HEK293 (cell line): ENCODE results near the gene ATF6B.

ENCODE experiments used
- MEIS1 ChIP-seq: sonication (generic); formaldehyde crosslinking; IDR thresholded peaks from 2 replicates; pipeline ENCODE4 v1.8.1; 2022; ENCODE audit warnings: missing genetic modification reagents, mild to moderate bottlenecking, borderline replicate concordance
- MYNN ChIP-seq: fragments of 450-650 bp; formaldehyde crosslinking; IDR thresholded peaks from 2 replicates; pipeline ENCODE4 v1.5.1; 2016; ENCODE audit warnings: missing biosample characterization, missing genetic modification characterization, borderline replicate concordance
- SETDB1 ChIP-seq: IDR thresholded peaks from one replicate; pipeline ENCODE4 v1.6.1; 2017; ENCODE audit warnings: mild to moderate bottlenecking, low read length, moderate library complexity, mixed read lengths; ENCODE audit not compliant: insufficient read length
- YY1 ChIP-seq: fragments of 450-650 bp; formaldehyde crosslinking; IDR thresholded peaks from 2 replicates; pipeline ENCODE4 v1.5.1; 2018; ENCODE audit warnings: missing biosample characterization, missing genetic modification characterization
- ZNF274 ChIP-seq, 2 experiments: fragments of 200-500 bp in 1 of 2; fragments of 450-650 bp in 1 of 2; sonication (Bioruptor generic) in 1 of 2; formaldehyde crosslinking in 1 of 2; IDR thresholded peaks; 2 replicates each; pipeline versions ENCODE4 v1.5.1 to v1.6.1; 2014 to 2016; ENCODE audit warnings: borderline replicate concordance in 1 of 2, inconsistent platforms in 1 of 2, low read length in 1 of 2, missing biosample characterization in 1 of 2, missing genetic modification characterization in 1 of 2
- ZNF48 ChIP-seq: fragments of 450-650 bp; formaldehyde crosslinking; IDR thresholded peaks from 2 replicates; pipeline ENCODE4 v1.5.1; 2016; ENCODE audit warnings: missing biosample characterization, missing genetic modification characterization
- ZNF501 ChIP-seq: fragments of 450-650 bp; formaldehyde crosslinking; IDR thresholded peaks from 2 replicates; pipeline ENCODE4 v1.5.1; 2016; ENCODE audit warnings: missing biosample characterization, missing genetic modification characterization
- ZNF660 ChIP-seq: fragments of 450-650 bp; IDR thresholded peaks from 2 replicates; pipeline ENCODE4 v1.5.1; 2018; ENCODE audit warnings: missing biosample characterization, mild to moderate bottlenecking, missing genetic modification characterization
- ZNF776 ChIP-seq: fragments of 450-650 bp; formaldehyde crosslinking; IDR thresholded peaks from 2 replicates; pipeline ENCODE4 v1.5.0; 2017; ENCODE audit warnings: missing biosample characterization, missing genetic modification characterization, borderline replicate concordance
- TF ChIP-seq, protein P1 (sequence below): fragments of 450-650 bp; formaldehyde crosslinking; IDR thresholded peaks from 2 replicates; pipeline ENCODE4 v1.5.1; 2016; ENCODE audit warnings: missing biosample characterization, missing genetic modification characterization
- TF ChIP-seq, protein P2 (sequence below): fragments of 450-650 bp; formaldehyde crosslinking; IDR thresholded peaks from 2 replicates; pipeline ENCODE4 v1.5.1; 2016; ENCODE audit warnings: missing biosample characterization, missing genetic modification characterization, low read depth
- TF ChIP-seq, protein P3 (sequence below): fragments of 450-650 bp; formaldehyde crosslinking; IDR thresholded peaks from 2 replicates; pipeline ENCODE4 v1.5.0; 2017; ENCODE audit warnings: missing biosample characterization, missing genetic modification characterization, borderline replicate concordance
- TF ChIP-seq, protein P4 (sequence below): fragments of 450-650 bp; formaldehyde crosslinking; IDR thresholded peaks from 2 replicates; pipeline ENCODE4 v1.5.1; 2016; ENCODE audit warnings: missing biosample characterization, missing genetic modification characterization

DNA sequence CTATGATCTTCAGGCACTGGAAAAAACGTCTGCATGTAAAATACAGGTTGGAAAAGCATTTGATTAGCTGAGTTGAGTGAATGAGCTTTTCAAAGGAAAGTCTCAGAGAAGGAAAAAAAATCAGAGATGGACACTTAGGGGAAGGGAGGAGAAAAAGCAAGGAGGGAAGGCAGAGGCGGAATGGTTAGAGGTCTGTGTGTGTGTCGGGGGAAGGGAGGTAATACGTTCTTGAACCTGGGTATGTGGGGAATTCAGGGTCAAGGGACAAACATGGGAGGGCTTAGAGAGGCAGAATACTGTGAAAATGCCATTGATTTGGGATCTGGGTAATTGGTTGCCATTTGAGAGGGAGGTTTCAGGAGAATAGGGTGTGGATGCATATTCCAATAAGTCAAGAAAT is 18.6 kb upstream of the ATF6B start:
- TF ChIP-seq, protein P1, sequence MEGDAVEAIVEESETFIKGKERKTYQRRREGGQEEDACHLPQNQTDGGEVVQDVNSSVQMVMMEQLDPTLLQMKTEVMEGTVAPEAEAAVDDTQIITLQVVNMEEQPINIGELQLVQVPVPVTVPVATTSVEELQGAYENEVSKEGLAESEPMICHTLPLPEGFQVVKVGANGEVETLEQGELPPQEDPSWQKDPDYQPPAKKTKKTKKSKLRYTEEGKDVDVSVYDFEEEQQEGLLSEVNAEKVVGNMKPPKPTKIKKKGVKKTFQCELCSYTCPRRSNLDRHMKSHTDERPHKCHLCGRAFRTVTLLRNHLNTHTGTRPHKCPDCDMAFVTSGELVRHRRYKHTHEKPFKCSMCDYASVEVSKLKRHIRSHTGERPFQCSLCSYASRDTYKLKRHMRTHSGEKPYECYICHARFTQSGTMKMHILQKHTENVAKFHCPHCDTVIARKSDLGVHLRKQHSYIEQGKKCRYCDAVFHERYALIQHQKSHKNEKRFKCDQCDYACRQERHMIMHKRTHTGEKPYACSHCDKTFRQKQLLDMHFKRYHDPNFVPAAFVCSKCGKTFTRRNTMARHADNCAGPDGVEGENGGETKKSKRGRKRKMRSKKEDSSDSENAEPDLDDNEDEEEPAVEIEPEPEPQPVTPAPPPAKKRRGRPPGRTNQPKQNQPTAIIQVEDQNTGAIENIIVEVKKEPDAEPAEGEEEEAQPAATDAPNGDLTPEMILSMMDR (tag by site-specific recombination), result no peak
- TF ChIP-seq, protein P2, sequence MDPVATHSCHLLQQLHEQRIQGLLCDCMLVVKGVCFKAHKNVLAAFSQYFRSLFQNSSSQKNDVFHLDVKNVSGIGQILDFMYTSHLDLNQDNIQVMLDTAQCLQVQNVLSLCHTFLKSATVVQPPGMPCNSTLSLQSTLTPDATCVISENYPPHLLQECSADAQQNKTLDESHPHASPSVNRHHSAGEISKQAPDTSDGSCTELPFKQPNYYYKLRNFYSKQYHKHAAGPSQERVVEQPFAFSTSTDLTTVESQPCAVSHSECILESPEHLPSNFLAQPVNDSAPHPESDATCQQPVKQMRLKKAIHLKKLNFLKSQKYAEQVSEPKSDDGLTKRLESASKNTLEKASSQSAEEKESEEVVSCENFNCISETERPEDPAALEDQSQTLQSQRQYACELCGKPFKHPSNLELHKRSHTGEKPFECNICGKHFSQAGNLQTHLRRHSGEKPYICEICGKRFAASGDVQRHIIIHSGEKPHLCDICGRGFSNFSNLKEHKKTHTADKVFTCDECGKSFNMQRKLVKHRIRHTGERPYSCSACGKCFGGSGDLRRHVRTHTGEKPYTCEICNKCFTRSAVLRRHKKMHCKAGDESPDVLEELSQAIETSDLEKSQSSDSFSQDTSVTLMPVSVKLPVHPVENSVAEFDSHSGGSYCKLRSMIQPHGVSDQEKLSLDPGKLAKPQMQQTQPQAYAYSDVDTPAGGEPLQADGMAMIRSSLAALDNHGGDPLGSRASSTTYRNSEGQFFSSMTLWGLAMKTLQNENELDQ, result no peak
- TF ChIP-seq ZNF776 (tag by site-specific recombination) (no peak), MEIS1 (no peak), SETDB1 (no peak), ZNF660 (tag by site-specific recombination) (no peak), ZNF274 (IDR thresholded peaks at IDR 0.05; ENCODE audit: low read length) (no peak), ZNF274 (tag by site-specific recombination; IDR thresholded peaks at IDR 0.05; ENCODE audit: borderline replicate concordance) (no peak), ZNF48 (tag by site-specific recombination) (no peak), MYNN (no peak), ZNF501 (tag by site-specific recombination) (no peak), YY1 (tag by site-specific recombination) (no peak)
- TF ChIP-seq, protein P3, sequence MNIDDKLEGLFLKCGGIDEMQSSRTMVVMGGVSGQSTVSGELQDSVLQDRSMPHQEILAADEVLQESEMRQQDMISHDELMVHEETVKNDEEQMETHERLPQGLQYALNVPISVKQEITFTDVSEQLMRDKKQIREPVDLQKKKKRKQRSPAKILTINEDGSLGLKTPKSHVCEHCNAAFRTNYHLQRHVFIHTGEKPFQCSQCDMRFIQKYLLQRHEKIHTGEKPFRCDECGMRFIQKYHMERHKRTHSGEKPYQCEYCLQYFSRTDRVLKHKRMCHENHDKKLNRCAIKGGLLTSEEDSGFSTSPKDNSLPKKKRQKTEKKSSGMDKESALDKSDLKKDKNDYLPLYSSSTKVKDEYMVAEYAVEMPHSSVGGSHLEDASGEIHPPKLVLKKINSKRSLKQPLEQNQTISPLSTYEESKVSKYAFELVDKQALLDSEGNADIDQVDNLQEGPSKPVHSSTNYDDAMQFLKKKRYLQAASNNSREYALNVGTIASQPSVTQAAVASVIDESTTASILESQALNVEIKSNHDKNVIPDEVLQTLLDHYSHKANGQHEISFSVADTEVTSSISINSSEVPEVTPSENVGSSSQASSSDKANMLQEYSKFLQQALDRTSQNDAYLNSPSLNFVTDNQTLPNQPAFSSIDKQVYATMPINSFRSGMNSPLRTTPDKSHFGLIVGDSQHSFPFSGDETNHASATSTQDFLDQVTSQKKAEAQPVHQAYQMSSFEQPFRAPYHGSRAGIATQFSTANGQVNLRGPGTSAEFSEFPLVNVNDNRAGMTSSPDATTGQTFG, result no peak
- TF ChIP-seq, protein P4, sequence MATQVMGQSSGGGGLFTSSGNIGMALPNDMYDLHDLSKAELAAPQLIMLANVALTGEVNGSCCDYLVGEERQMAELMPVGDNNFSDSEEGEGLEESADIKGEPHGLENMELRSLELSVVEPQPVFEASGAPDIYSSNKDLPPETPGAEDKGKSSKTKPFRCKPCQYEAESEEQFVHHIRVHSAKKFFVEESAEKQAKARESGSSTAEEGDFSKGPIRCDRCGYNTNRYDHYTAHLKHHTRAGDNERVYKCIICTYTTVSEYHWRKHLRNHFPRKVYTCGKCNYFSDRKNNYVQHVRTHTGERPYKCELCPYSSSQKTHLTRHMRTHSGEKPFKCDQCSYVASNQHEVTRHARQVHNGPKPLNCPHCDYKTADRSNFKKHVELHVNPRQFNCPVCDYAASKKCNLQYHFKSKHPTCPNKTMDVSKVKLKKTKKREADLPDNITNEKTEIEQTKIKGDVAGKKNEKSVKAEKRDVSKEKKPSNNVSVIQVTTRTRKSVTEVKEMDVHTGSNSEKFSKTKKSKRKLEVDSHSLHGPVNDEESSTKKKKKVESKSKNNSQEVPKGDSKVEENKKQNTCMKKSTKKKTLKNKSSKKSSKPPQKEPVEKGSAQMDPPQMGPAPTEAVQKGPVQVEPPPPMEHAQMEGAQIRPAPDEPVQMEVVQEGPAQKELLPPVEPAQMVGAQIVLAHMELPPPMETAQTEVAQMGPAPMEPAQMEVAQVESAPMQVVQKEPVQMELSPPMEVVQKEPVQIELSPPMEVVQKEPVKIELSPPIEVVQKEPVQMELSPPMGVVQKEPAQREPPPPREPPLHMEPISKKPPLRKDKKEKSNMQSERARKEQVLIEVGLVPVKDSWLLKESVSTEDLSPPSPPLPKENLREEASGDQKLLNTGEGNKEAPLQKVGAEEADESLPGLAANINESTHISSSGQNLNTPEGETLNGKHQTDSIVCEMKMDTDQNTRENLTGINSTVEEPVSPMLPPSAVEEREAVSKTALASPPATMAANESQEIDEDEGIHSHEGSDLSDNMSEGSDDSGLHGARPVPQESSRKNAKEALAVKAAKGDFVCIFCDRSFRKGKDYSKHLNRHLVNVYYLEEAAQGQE (tag by site-specific recombination), result no peak
